GM12801 (cell line): Measurements from ENCODE around the gene IFT52.

Source experiments
- CTCF ChIP-seq: IDR thresholded peaks from one replicate; pipeline ENCODE4 v1.5.1; 2011; ENCODE audit warnings: control low read depth; ENCODE audit not compliant: insufficient read length; ENCODE audit errors: extremely low read depth

Gene IFT52

GRCh38 chr20:43689165-43689564 is 98.4 kb downstream of the IFT52 start:
- no peak for TF ChIP-seq CTCF

- TF ChIP-seq CTCF, result no peak
Observed at GRCh38 chr20:43690943-43691598, 100.3 kb downstream of the IFT52 start.

GRCh38 chr20:43691928-43692524 is 101.3 kb downstream of the IFT52 start:
- TF ChIP-seq CTCF, result no peak

GRCh38 chr20:43694763-43695162 is 104.0 kb downstream of the IFT52 start:
- TF ChIP-seq CTCF, result no peak

- TF ChIP-seq CTCF, result no peak
Observed at GRCh38 chr20:43695571-43695970, 104.8 kb downstream of the IFT52 start.
